ENCODE results near the gene NDUFS6.

DNA sequence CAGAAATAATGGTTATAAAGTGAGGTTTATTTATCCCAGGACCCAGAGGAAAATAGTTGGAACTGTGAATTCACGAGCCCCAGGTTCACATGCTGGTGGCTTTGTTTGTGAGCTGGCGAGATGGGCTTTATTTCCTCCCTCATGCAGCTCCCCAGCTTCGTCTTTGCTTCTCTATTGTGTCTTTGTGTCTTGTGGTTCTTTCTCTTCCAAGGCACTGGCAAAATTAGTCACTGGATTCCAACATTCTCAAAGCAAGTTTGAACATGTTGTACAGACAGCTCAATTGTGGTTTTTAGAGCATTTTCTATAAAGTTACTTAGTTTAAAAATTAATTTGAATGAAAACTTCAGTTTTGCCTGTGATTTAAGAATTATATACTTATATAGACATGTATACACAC is 7.2 kb downstream of the NDUFS6 start:
- TF ChIP-seq CTCF (IDR thresholded peaks at IDR 0.05), result no peak
- no peak for TF ChIP-seq POLR2AphosphoS5 (IDR thresholded peaks at IDR 0.05; ENCODE audit: insufficient read depth in 1 of 2, low read depth in 1 of 2)
- TF ChIP-seq POLR2A (IDR thresholded peaks at IDR 0.05), result no peak

Data from vagina (tissue), 2 donors.